Measurements from ENCODE around the gene GPR132. TPM values are rescaled to one million over a fixed set of nuclear protein-coding genes. Genes with fewer than 3 reads are reported as not detected.

Gene GPR132
- total and polyA plus RNA-seq, 10 donors, result 5.0 to 33.7 (median 21.5) TPM

- H3K4me1 ChIP-seq, result no peaks in the 10 kb centered on the region
- DNase-seq, result no peak
- no peak overlapping the region for H3K4me3 ChIP-seq
- peaks cover 0 to 5% (median 0%) of the 10 kb centered on the region in 8 donors for H3K9me3 ChIP-seq
- no peaks in the 10 kb centered on the region for H3K36me3 ChIP-seq
- peaks cover 0 to 68% (median 12%) of the 10 kb centered on the region in 7 donors for H3K27me3 ChIP-seq (replicated peaks in 1 of 7)
- intact Hi-C loops (cut with DNase I; ENCODE audit: low total_unique reads), result no loop called here
- no peak for TF ChIP-seq POLR2A (IDR thresholded peaks at IDR 0.05)
- TF ChIP-seq CTCF (IDR thresholded peaks at IDR 0.05 in 8 of 11, conservative IDR thresholded peaks at IDR 0.05 in 3 of 11), result no peak
- TF ChIP-seq POLR2AphosphoS5 (IDR thresholded peaks at IDR 0.05), result no peak
- WGBS, 5 donors, result 75 to 92% (median 87%) methylated on average over 4 of the region's 4 CpGs
- no peak overlapping the region for H3K27ac ChIP-seq
Measured at GRCh38 chr14:105100910-105101309, 35.7 kb upstream of the GPR132 start.

- intact Hi-C loops (cut with DNase I; ENCODE audit: low total_unique reads), result no loop called here
- H3K36me3 ChIP-seq, result no peaks in the 10 kb centered on the region
- WGBS, 5 donors, result 61 to 87% (median 70%) methylated on average over 6 of the region's 6 CpGs
- no peak for DNase-seq
- peaks cover 0 to 56% (median 12%) of the 10 kb centered on the region in 7 donors for H3K27me3 ChIP-seq (replicated peaks in 1 of 7)
- no peak overlapping the region for H3K27ac ChIP-seq
- H3K4me3 ChIP-seq, result no peak overlapping the region
- peaks cover 0 to 5% (median 0%) of the 10 kb centered on the region in 8 donors for H3K9me3 ChIP-seq
- no peak for TF ChIP-seq POLR2AphosphoS5 (IDR thresholded peaks at IDR 0.05)
- no peak for TF ChIP-seq CTCF (IDR thresholded peaks at IDR 0.05 in 8 of 11, conservative IDR thresholded peaks at IDR 0.05 in 3 of 11)
- no peak for TF ChIP-seq POLR2A (IDR thresholded peaks at IDR 0.05)
- H3K4me1 ChIP-seq, result peaks cover 0 to 2% (median 0%) of the 10 kb centered on the region in 6 donors
Measured at GRCh38 chr14:105099778-105100177, 34.5 kb upstream of the GPR132 start.

GRCh38 chr14:105098316-105098715 is 33.1 kb upstream of the GPR132 start:
- Histone ChIP-seq H3K4me1 (peaks cover 6 to 15% (median 12%) of the 10 kb centered on the region in 6 donors), H3K27me3 (replicated peaks in 1 of 7) (peaks cover 0 to 56% (median 12%) of the 10 kb centered on the region in 7 donors), H3K9me3 (peaks cover 0 to 5% (median 0%) of the 10 kb centered on the region in 8 donors), H3K36me3 (no peaks in the 10 kb centered on the region), H3K4me3 (no peak overlapping the region), H3K27ac (no peak overlapping the region)
- 81 to 94% (median 86%) methylated on average over 8 of the region's 8 CpGs for WGBS, 5 donors
- intact Hi-C loops (cut with DNase I; ENCODE audit: low total_unique reads), result no loop called here
- TF ChIP-seq POLR2AphosphoS5 (IDR thresholded peaks at IDR 0.05) (no peak), CTCF (IDR thresholded peaks at IDR 0.05 in 8 of 11, conservative IDR thresholded peaks at IDR 0.05 in 3 of 11) (no peak), POLR2A (IDR thresholded peaks at IDR 0.05) (no peak)
- DNase-seq, result no peak

GRCh38 chr14:105097794-105098127 is 32.5 kb upstream of the GPR132 start:
- WGBS, 5 donors, result 68 to 88% (median 75%) methylated on average over 4 to 7 of the region's 7 CpGs
- H3K27ac ChIP-seq, result no peak overlapping the region
- TF ChIP-seq POLR2AphosphoS5 (IDR thresholded peaks at IDR 0.05), result no peak
- TF ChIP-seq CTCF (IDR thresholded peaks at IDR 0.05 in 8 of 11, conservative IDR thresholded peaks at IDR 0.05 in 3 of 11), result no peak
- TF ChIP-seq POLR2A (IDR thresholded peaks at IDR 0.05), result no peak
- peaks cover 0 to 5% (median 0%) of the 10 kb centered on the region in 8 donors for H3K9me3 ChIP-seq
- intact Hi-C loops (cut with DNase I; ENCODE audit: low total_unique reads), result no loop called here
- peaks cover 8 to 18% (median 16%) of the 10 kb centered on the region in 6 donors for H3K4me1 ChIP-seq
- H3K4me3 ChIP-seq, result no peak overlapping the region
- H3K27me3 ChIP-seq (replicated peaks in 1 of 7), result peaks cover 0 to 55% (median 8%) of the 10 kb centered on the region in 7 donors
- no peaks in the 10 kb centered on the region for H3K36me3 ChIP-seq
- no peak for DNase-seq
